ENCODE measurements around the gene CEP126.

GRCh38 chr11:101885631-101886030, 29.2 kb upstream of the CEP126 start:
- TF ChIP-seq CTCF (IDR thresholded peaks at IDR 0.05; ENCODE audit: insufficient read depth, low read depth, low read length) (no peak), EZH2 (IDR thresholded peaks at IDR 0.05; ENCODE audit: insufficient read depth, low read length) (no peak)

Data from astrocyte (in vitro differentiated cells and primary cell).